Kidney epithelial cell (primary cell): Measurements from ENCODE around the gene PLXNC1. TPM values are rescaled to one million over a fixed set of nuclear protein-coding genes. Genes with fewer than 3 reads are reported as not detected.

Experiments used
- DNase-seq: peaks from one replicate; pipeline ENCODE4 v3.0.0-alpha.2; 2010; ENCODE audit warnings: low read depth
- H3K27me3 ChIP-seq: 2 replicates; pipeline ENCODE4 v1.6.0; 2011; ENCODE audit warnings: low read length; ENCODE audit not compliant: control insufficient read depth, insufficient read depth
- H3K36me3 ChIP-seq: 2 replicates; pipeline ENCODE4 v1.5.1; 2011; ENCODE audit warnings: low read length; ENCODE audit not compliant: control insufficient read depth, insufficient read depth
- H3K4me3 ChIP-seq: 2 replicates; pipeline ENCODE4 v1.5.1; 2011; ENCODE audit warnings: low read depth, mild to moderate bottlenecking, control low read depth, low read length
- CTCF ChIP-seq: IDR thresholded peaks from 2 replicates; pipeline ENCODE4 v1.5.1; 2011; ENCODE audit warnings: mild to moderate bottlenecking, moderate library complexity, low read length, control low read depth, inconsistent platforms; ENCODE audit not compliant: insufficient read depth, poor library complexity, severe bottlenecking
- total RNA-seq: library from RNA; depleted of rRNA; stranded (reverse); fragments of >200 nt; gene quantifications from 2 replicates; pipeline ENCODE4 v1.2.3, GENCODE V29; 2015

The PLXNC1 gene
- total RNA-seq, 1 donor from 2014 or later: 0.21 TPM

- H3K36me3 ChIP-seq: no peaks in the 10 kb centered on the region
- TF ChIP-seq CTCF: no peak
- DNase-seq: no peak
- H3K4me3 ChIP-seq: no peak overlapping the region
- peaks cover 4% of the 10 kb centered on the region for H3K27me3 ChIP-seq
These were observed 82.1 kb downstream of the PLXNC1 start for GRCh38 chr12:94230357-94230905.

- DNase-seq: no peak
- Histone ChIP-seq H3K36me3 (no peaks in the 10 kb centered on the region), H3K4me3 (no peak overlapping the region), H3K27me3 (peaks cover 4% of the 10 kb centered on the region)
- no peak for TF ChIP-seq CTCF
These were observed 83.3 kb downstream of the PLXNC1 start for GRCh38 chr12:94231709-94232108.

GRCh38 chr12:94235848-94236247 lies 87.5 kb downstream of the PLXNC1 start:
- no peak for DNase-seq
- TF ChIP-seq CTCF: no peak
- Histone ChIP-seq H3K36me3 (no peaks in the 10 kb centered on the region), H3K4me3 (no peak overlapping the region), H3K27me3 (peaks cover 6% of the 10 kb centered on the region)

GRCh38 chr12:94239332-94239993 lies 91.1 kb downstream of the PLXNC1 start:
- Histone ChIP-seq H3K36me3 (no peaks in the 10 kb centered on the region), H3K27me3 (peaks cover 2% of the 10 kb centered on the region), H3K4me3 (no peak overlapping the region)
- TF ChIP-seq CTCF: no peak
- DNase-seq: no peak

- DNase-seq: no peak
- H3K27me3 ChIP-seq: peaks cover 2% of the 10 kb centered on the region
These were observed 91.8 kb downstream of the PLXNC1 start for GRCh38 chr12:94240171-94240570.

More at GRCh38 chr12:94240171-94240570, 91.8 kb downstream of the PLXNC1 start:
- no peaks in the 10 kb centered on the region for H3K36me3 ChIP-seq
- no peak for TF ChIP-seq CTCF
- H3K4me3 ChIP-seq: no peak overlapping the region
